SK-N-MC (cell line): ENCODE results near the gene DPEP2.

Experiments used
- EZH2 ChIP-seq: fragments of 200-600 bp; sonication (generic); IDR thresholded peaks from one replicate; pipeline ENCODE4 v1.6.1; 2017; ENCODE audit warnings: antibody characterized with exemption
- POLR2AphosphoS5 ChIP-seq: IDR thresholded peaks from 2 replicates; pipeline ENCODE4 v1.6.1; 2012; ENCODE audit warnings: mild to moderate bottlenecking, low read depth, low read length, borderline replicate concordance

DNA sequence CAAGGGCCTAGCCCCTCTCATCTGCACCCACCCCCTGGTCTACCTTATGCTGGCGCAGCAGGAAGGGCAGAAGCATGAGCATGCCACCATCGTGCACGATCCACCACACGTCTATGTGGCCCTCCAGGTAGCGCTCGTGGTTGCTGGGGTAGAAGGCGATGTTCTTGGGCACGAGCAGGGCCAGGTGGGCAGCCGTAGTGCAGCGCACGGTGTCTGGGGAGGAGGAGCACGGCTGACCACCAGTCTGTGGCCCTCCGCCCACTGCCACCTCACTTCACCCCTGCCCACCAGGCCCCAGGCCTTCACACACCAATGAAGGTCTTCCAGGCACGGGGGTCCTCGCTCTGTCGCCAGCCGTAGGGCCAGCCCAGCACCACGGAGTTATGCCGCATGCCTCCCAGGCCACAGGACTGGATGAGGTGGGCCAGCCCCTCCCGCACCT lies 53.1 kb downstream of the DPEP2 start:
- TF ChIP-seq POLR2AphosphoS5 (no peak), EZH2 (no peak)
